ENCODE results near the gene MPPED1. TPM values are rescaled to one million over a fixed set of nuclear protein-coding genes. Genes with fewer than 3 reads are reported as not detected.

Gene MPPED1
- total and polyA plus RNA-seq, 2 experiments from 2014 or later = 0.30 to 0.97 TPM

- H3K27me3 ChIP-seq = peaks cover 15% of the 10 kb centered on the region
- H3K4me1 ChIP-seq (ENCODE audit: insufficient read depth) = no peaks in the 10 kb centered on the region
- H3K36me3 ChIP-seq (replicated peaks; ENCODE audit: insufficient read depth, low read depth) = no peaks in the 10 kb centered on the region
- no peak overlapping the region for H3K27ac ChIP-seq
- H3K9me3 ChIP-seq (ENCODE audit: low read depth) = no peaks in the 10 kb centered on the region
- H4K20me1 ChIP-seq (ENCODE audit: insufficient read depth, poor library complexity, severe bottlenecking) = no peaks in the 10 kb centered on the region
- no peak overlapping the region for H3K4me3 ChIP-seq
- DNase-seq (ENCODE audit: low spot score) = no peak
- no peaks in the 10 kb centered on the region for H3K9me2 ChIP-seq (replicated peaks; ENCODE audit: insufficient read depth)
- no peaks in the 10 kb centered on the region for H3K79me2 ChIP-seq
- no peak overlapping the region for H2AFZ ChIP-seq
- no peak overlapping the region for H3K4me2 ChIP-seq
- 99% methylated on average over 6 of the region's 6 CpGs for WGBS (ENCODE audit: low lambda C conversion rate, missing lambda C conversion rate)
- TF ChIP-seq EZH2phosphoT487 (IDR thresholded peaks at IDR 0.05; ENCODE audit: low read depth, severe bottlenecking, unreplicated experiment) = no peak
- TF ChIP-seq CTCF (IDR thresholded peaks at IDR 0.05; ENCODE audit: poor library complexity) = no peak
- TF ChIP-seq EZH2 (IDR thresholded peaks at IDR 0.05; ENCODE audit: borderline replicate concordance) = no peak
Measured at GRCh38 chr22:43365715-43366440, 45.9 kb upstream of the MPPED1 start.

GRCh38 chr22:43370036-43370435 is 41.8 kb upstream of the MPPED1 start:
- no peak overlapping the region for H3K27ac ChIP-seq
- H3K79me2 ChIP-seq = no peaks in the 10 kb centered on the region
- H3K36me3 ChIP-seq (replicated peaks; ENCODE audit: insufficient read depth, low read depth) = no peaks in the 10 kb centered on the region
- no peak for DNase-seq (ENCODE audit: low spot score)
- H3K4me3 ChIP-seq = no peak overlapping the region
- no peak for TF ChIP-seq EZH2 (IDR thresholded peaks at IDR 0.05; ENCODE audit: borderline replicate concordance)
- TF ChIP-seq CTCF (IDR thresholded peaks at IDR 0.05; ENCODE audit: poor library complexity) = no peak
- no peak for TF ChIP-seq EZH2phosphoT487 (IDR thresholded peaks at IDR 0.05; ENCODE audit: low read depth, severe bottlenecking, unreplicated experiment)
- no peaks in the 10 kb centered on the region for H3K9me2 ChIP-seq (replicated peaks; ENCODE audit: insufficient read depth)
- H3K4me1 ChIP-seq (ENCODE audit: insufficient read depth) = no peaks in the 10 kb centered on the region
- no peak overlapping the region for H2AFZ ChIP-seq
- H4K20me1 ChIP-seq (ENCODE audit: insufficient read depth, poor library complexity, severe bottlenecking) = no peaks in the 10 kb centered on the region
- WGBS (ENCODE audit: low lambda C conversion rate, missing lambda C conversion rate) = 50% methylated on average over 9 of the region's 9 CpGs
- no peaks in the 10 kb centered on the region for H3K9me3 ChIP-seq (ENCODE audit: low read depth)
- peaks cover 15% of the 10 kb centered on the region for H3K27me3 ChIP-seq
- H3K4me2 ChIP-seq = no peak overlapping the region

- peaks cover 10% of the 10 kb centered on the region for H3K4me1 ChIP-seq (ENCODE audit: insufficient read depth)
- no peaks in the 10 kb centered on the region for H3K9me2 ChIP-seq (replicated peaks; ENCODE audit: insufficient read depth)
- H3K4me2 ChIP-seq = no peak overlapping the region
- WGBS (ENCODE audit: low lambda C conversion rate, missing lambda C conversion rate) = 82% methylated on average over 4 of the region's 4 CpGs
- no peak for TF ChIP-seq EZH2phosphoT487 (IDR thresholded peaks at IDR 0.05; ENCODE audit: low read depth, severe bottlenecking, unreplicated experiment)
- no peak for TF ChIP-seq EZH2 (IDR thresholded peaks at IDR 0.05; ENCODE audit: borderline replicate concordance)
- TF ChIP-seq CTCF (IDR thresholded peaks at IDR 0.05; ENCODE audit: poor library complexity) = no peak
- no peaks in the 10 kb centered on the region for H4K20me1 ChIP-seq (ENCODE audit: insufficient read depth, poor library complexity, severe bottlenecking)
- no peaks in the 10 kb centered on the region for H3K27me3 ChIP-seq
- no peaks in the 10 kb centered on the region for H3K36me3 ChIP-seq (replicated peaks; ENCODE audit: insufficient read depth, low read depth)
- no peaks in the 10 kb centered on the region for H3K9me3 ChIP-seq (ENCODE audit: low read depth)
- H3K79me2 ChIP-seq = no peaks in the 10 kb centered on the region
- no peak overlapping the region for H3K27ac ChIP-seq
- no peak for DNase-seq (ENCODE audit: low spot score)
- H2AFZ ChIP-seq = no peak overlapping the region
- no peak overlapping the region for H3K4me3 ChIP-seq
Measured at GRCh38 chr22:43375951-43376455, 35.8 kb upstream of the MPPED1 start.

Data from hepatocyte (in vitro differentiated cells).